Right lobe of liver (tissue), 6 donors: ENCODE measurements around the gene DCC. TPM values are rescaled to one million over a fixed set of nuclear protein-coding genes. Genes with fewer than 3 reads are reported as not detected.

ENCODE experiments used
- ATAC-seq, 4 donors: fragments of 200-7000 bp; cut with Tn5 transposase; one replicate each; pipeline ENCODE4 v1.9.1; 2020; ENCODE audit warnings: mild to moderate bottlenecking in 4 of 4, moderate library complexity in 4 of 4
- DNase-seq, 3 donors: peaks; one replicate each; pipeline ENCODE4 v3.0.0-alpha.2; 2020
- H3K27ac ChIP-seq, 3 donors: fragments of 200-600 bp; one replicate each; pipeline ENCODE4 v1.8.0; 2022
- H3K27me3 ChIP-seq, 2 donors: fragments of 200-600 bp; one replicate each; pipeline ENCODE4 v1.8.0; 2022
- H3K36me3 ChIP-seq, 4 donors: fragments of 200-600 bp; sonication (generic) in 1 of 4; one replicate each; pipeline versions ENCODE4 v1.5.1 to v1.8.0; 2017 to 2022; ENCODE audit warnings: control low read depth in 1 of 4
- H3K4me1 ChIP-seq, 4 donors: fragments of 200-600 bp; sonication (generic) in 1 of 4; one replicate each; pipeline versions ENCODE4 v1.5.1 to v1.8.0; 2017 to 2022; ENCODE audit warnings: control low read depth in 1 of 4
- H3K4me3 ChIP-seq, 3 donors: fragments of 200-600 bp; one replicate each; pipeline ENCODE4 v1.8.0; 2022
- H3K9me3 ChIP-seq, 4 donors: fragments of 200-600 bp; sonication (generic) in 1 of 4; one replicate each; pipeline versions ENCODE4 v1.5.1 to v1.8.0; 2017 to 2022; ENCODE audit warnings: control low read depth in 1 of 4
- CTCF ChIP-seq, 4 donors: fragments of 200-600 bp in 3 of 4; fragments of 450-650 bp in 1 of 4; IDR thresholded peaks; one replicate each; pipeline versions ENCODE4 v1.5.1 to v1.8.0; 2016 to 2022; ENCODE audit warnings: antibody characterized with exemption in 4 of 4, mild to moderate bottlenecking in 2 of 4
- POLR2A ChIP-seq: fragments of 450-650 bp; IDR thresholded peaks from one replicate; pipeline ENCODE4 v1.6.1; 2017; ENCODE audit warnings: antibody characterized with exemption, mild to moderate bottlenecking
- WGBS: methylation state at CpG from one replicate; pipeline ENCODE4 v1.1.6; 2018; ENCODE audit warnings: low coverage, low lambda C conversion rate; ENCODE audit not compliant: insufficient coverage; ENCODE audit errors: missing lambda C conversion rate; 5-methylcytosine and 5-hydroxymethylcytosine counted together
- intact Hi-C, 2 donors: fragments of 100-400 bp; cut with DNase I; formaldehyde crosslinking; loops; one replicate each; pipeline versions ENCODE4 v1.11.2 to v1.14.1; 2022
- total RNA-seq, 6 experiments: library from RNA; depleted of rRNA in 2 of 6; stranded (reverse); fragments of >200 nt in 2 of 6; fragmentation: NEBNext Ultra II Directional in 3 of 6; extraction: Animal tissue kit (Norgen Biotek cat#: 25700) in 3 of 6; gene quantifications; one replicate each; pipeline versions ENCODE4 v1.1.0 to v1.2.4, GENCODE V29; 2016 to 2023
- donor health status: DM: no; HTN: yes; CAD: no.
- donor health status: DM: no; HTN: no; CAD: no.
- donor health status: DM: no; HTN: no; CAD: no.
- donor health status: DM: no; HTN: yes; CAD: no.
- donor health status: DM: no; HTN: yes; CAD: no.

Gene DCC
- total RNA-seq, 6 experiments from 2014 or later = 0.06 TPM; not detected in 5

- DNase-seq (no peak), ATAC-seq (no peak)
- Histone ChIP-seq H3K27me3 (no peaks in the 10 kb centered on the region), H3K4me3 (no peak overlapping the region), H3K9me3 (no peaks in the 10 kb centered on the region), H3K27ac (no peak overlapping the region), H3K4me1 (no peaks in the 10 kb centered on the region), H3K36me3 (no peaks in the 10 kb centered on the region)
- intact Hi-C loops = no loop called here
- TF ChIP-seq POLR2A (no peak), CTCF (IDR thresholded peaks at IDR 0.05) (no peak)
Observed at GRCh38 chr18:52888014-52888413, 548.0 kb downstream of the DCC start.

- 56% methylated on average over 3 of the region's 3 CpGs for WGBS
- TF ChIP-seq CTCF (IDR thresholded peaks at IDR 0.05) (no peak), POLR2A (no peak)
- ATAC-seq (no peak), DNase-seq (no peak)
- Histone ChIP-seq H3K4me3 (no peak overlapping the region), H3K36me3 (no peaks in the 10 kb centered on the region), H3K9me3 (no peaks in the 10 kb centered on the region), H3K27ac (no peak overlapping the region), H3K4me1 (no peaks in the 10 kb centered on the region), H3K27me3 (no peaks in the 10 kb centered on the region)
- intact Hi-C loops = no loop called here
Observed at GRCh38 chr18:52894801-52895200, 554.8 kb downstream of the DCC start.

- DNase-seq = no peak
- 53% methylated on average over 5 of the region's 5 CpGs for WGBS
- Histone ChIP-seq H3K9me3 (no peaks in the 10 kb centered on the region), H3K27me3 (no peaks in the 10 kb centered on the region), H3K36me3 (no peaks in the 10 kb centered on the region), H3K4me1 (no peaks in the 10 kb centered on the region), H3K4me3 (no peak overlapping the region), H3K27ac (no peak overlapping the region)
- no peak for ATAC-seq
- TF ChIP-seq POLR2A = no peak
- TF ChIP-seq CTCF (IDR thresholded peaks at IDR 0.05) = no peak
- intact Hi-C loops = no loop called here
Observed at GRCh38 chr18:52897611-52898484, 557.9 kb downstream of the DCC start.

- no peaks in the 10 kb centered on the region for H3K4me1 ChIP-seq
- H3K9me3 ChIP-seq = no peaks in the 10 kb centered on the region
- DNase-seq (no peak), ATAC-seq (no peak)
- H3K27me3 ChIP-seq = no peaks in the 10 kb centered on the region
- no peaks in the 10 kb centered on the region for H3K36me3 ChIP-seq
- no peak overlapping the region for H3K4me3 ChIP-seq
- TF ChIP-seq CTCF (IDR thresholded peaks at IDR 0.05) (no peak), POLR2A (no peak)
- 29% methylated on average over 3 of the region's 3 CpGs for WGBS
- intact Hi-C loops = no loop called here
- no peak overlapping the region for H3K27ac ChIP-seq
Observed at GRCh38 chr18:52898485-52899058, 558.6 kb downstream of the DCC start.
